Occipital lobe (tissue), 2 donors: ENCODE results near the gene MUC4. TPM values are rescaled to one million over a fixed set of nuclear protein-coding genes. Genes with fewer than 3 reads are reported as not detected.
"Not testable (repeated sequence)": the region's sequence is repeated elsewhere in the genome, so short reads cannot be mapped to it uniquely, and the experiment has no call there.

Source experiments
- DNase-seq: peaks from one replicate; lab custom pipeline; 2025; lab: John Stamatoyannopoulos, UW
- total RNA-seq: library from RNA; depleted of rRNA; stranded (reverse); fragments of >200 nt; gene quantifications from one replicate; pipeline ENCODE4 v1.2.3, GENCODE V29; 2014

MUC4 gene
- total RNA-seq, 1 donor from 2014 or later, result not detected

DNA sequence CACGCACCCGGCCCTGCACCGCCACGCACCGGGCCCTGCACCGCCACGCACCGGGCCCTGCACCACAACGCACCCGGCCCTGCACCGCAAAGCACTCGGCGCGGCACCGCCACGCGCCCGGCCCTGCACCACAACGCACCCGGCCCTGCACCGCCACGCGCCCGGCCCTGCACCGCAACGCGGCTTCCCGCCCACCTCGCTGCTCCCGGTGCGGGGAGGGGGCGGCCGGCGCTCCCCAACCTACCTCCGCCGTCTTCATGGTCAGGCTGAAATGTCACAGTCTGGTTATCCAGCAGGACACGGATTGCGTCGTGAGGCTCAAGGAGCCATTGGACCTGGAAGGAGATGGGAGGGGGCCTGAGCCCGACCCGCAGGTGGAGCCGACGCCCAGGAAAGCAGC is 49.1 kb downstream of the MUC4 start:
- DNase-seq, result no peak

DNA sequence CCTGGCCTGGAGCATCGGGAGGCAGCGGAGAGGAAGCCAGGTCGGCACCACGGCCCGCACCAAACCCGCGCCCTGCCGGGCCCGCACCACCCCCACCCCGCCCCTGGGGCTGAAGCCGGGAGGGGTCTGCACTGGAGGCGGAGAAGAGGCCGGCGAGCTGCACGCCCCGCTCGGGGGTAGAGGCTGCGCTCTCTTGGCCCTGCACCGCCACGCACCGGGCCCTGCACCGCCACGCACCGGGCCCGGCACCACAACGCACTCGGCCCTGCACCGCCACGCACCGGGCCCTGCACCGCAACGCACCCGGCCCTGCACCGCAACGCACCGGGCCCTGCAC is 49.5 kb downstream of the MUC4 start:
- DNase-seq, result no peak

DNA sequence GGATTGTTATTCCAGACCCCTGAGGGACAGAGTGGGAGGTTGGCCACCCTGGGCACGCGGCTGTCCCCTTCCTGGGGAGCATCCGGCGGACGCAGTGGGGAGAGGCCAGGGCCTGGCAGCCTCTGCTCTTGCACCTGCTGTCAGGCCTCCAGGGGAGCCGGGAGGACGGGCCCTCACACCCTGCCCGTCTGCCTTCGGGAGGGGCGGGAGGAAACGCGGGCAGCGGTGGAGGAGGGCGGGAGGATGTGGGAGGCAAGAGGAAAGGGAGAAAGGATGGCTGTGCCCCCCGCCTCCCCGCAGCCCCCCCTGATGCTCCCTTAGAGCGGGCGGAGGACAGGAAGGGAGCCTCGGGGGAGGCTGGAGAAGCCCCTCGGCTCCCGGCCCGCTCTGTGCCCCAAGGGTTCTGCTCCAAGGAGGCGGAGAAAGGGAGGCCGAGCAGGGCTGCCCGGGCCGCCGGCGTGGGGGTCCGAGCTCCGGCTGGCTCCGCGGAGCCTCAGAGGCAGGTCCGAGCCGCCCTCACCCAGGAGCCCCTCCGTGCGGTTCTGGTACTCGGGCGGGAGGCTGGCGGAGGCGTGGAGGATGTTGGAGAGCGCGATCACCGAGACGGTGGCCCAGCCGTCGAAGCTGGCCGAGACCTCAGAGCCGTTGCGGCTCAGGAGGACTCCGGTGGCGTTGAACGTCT is 50.0 kb downstream of the MUC4 start:
- DNase-seq, result no peak

DNA sequence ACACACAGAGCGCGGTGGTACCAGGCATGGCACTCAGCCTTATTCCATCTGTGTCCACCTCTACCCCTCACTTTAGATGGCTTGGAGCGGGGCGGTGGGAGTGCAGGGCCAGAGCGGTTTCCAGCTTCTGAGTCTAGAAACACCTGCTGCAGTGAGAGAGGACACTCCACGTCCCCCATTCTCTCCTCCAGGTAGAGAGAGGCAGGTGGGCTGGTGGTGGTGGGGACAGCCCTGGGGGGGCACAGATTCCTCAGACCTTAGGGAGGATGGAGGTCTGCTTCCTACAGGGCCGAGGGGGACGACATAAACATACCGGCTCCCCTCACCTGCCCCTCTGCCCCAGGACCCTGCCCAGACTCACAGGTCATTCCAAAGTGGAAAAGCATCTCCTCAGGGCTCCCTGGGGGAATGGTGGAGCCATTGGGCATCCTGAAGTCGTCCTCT is 50.6 kb downstream of the MUC4 start:
- DNase-seq, result no peak

DNA sequence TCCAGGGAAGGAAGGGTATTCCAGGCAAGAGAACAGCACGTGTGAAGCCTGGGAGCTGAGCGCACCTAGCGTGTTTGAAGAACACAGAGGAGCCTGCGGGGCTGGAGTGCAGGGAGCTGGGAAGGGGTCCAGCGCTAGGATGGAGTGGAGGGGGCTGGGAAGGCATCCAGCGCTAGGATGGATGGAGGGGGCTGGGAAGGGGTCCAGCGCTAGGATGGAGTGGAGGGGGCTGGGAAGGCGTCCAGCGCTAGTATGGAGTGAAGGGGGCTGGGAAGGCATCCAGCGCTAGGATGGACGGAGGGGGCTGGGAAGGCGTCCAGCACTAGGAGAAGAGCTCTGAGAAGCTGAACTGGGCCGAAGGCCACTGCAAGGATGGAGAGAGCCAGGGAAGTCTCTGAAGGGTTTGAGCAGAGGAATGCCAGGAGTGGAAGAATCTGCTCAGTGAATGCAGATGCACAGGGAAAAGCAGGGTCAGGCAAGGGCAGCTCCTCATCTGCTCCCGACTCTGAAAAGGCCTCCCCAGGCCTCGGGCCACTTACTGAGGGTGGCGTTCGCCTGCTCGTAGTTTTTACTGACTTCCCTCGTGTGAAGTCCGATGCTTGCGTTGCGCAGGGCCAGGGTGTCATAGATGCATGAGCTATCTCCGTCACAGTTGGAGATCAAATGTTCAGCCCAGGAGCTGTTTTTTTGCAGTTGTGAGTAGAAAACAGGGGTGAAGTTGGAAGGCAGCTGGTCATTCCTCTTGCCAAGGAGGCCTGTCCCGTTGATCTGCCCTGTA is 51.2 kb downstream of the MUC4 start:
- no peak for DNase-seq

DNA sequence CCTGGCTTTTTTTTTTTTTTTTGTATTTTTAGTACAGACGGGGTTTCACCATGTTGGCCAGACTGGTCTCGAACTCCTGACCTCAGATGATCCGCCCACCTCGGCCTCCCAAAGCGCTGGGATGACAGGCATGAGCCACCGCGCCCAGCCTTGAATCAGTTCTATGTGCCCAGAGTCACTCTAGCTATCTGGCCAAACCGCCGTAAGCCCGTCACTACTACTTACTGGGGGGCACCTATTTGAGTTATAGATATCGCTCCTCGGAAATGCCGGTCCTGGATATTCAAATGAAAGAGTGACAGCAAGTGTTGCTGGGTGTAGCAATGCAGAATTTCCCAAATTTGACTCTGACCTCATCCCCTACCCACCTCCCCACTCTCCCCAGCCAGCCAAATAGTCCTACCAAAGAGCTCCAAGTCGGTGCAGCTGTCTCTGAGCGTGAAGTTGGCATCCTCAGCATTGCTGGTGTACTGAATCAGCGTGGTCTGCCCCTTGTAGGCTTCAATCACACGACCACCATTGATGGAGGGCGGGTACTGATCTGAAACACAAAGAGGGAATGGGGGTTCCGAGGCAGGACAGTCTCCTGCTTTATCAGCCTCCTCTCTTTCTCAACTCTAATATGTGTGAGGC is 52.9 kb downstream of the MUC4 start:
- DNase-seq, result no peak

DNA sequence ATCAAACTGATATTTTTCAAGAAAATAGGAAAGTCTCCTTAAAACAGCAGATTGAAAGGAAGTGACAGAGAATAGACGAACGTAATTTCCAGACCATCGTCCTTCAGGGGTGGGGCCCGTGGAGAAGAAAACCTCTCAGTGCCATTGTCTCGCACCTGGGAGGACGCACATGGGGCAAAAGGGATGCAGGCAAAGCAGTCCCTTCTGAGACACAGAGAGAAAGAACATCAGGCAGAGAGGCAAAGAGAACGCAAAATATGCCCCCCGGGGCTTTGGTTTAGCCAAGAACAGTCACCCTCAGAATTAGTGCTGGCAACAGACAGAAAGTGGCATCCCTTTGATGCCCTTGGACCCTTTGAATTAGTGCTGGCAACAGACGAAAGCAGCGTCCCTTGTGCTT is 53.9 kb downstream of the MUC4 start:
- no peak for DNase-seq

DNA sequence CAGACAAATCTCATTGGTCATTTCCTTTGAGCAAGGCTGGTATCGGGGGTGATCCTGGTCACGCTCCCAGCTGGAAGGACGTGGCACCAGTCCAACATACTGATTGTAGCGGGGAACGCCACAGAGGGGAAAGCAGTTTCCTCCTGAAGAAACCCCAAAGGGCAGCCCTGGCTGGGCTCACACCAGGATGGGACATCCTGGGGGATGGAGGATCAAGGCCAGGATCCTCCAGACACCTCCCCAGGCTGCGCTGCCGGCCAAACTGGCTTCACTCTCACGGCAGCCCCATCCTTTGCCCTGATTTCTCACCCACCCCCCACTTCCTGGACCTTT is 54.3 kb downstream of the MUC4 start:
- DNase-seq, result no peak

DNA sequence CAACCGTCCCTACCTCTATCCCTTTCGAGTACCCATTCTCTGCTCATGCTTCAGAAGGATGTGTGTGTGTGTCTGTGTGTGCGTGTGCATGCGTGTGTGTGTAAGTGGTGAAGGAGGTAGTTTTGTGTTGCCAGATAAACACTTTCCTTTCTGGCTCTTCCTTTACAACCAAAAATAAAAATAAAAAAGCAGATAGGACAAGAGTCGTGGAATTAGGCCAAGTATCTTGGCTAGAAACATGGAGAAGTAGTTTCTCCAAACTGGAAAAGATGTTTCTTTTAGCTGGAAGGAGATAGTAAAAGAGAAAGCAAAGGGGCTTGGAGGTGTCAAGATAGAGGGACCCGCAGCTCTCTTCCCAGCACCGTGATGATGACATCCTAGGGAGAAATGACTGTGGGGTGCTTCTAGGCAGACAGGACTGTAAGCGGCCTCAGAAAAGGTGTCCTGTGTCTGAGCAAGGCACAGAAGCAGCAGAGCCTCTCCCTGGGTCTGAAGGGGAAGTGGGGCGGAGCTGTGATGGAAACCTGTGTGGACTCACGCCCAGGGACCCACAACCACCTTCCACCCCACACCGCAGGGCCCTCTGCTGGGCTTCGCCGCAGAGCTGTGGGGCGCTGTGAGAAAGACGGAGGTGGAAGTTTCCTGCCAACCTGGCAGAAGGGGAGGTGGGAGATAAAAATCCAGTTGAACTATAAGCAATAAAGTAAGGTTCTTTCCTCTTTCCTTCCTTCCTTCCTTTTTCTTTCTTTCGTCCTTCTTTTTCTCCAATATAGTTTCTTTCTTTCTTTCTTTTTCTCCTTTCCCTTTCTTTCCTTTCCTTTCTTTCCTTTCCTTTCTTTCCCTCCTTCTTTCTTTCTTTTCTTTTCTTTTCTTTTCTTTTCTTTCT is 55.7 kb downstream of the MUC4 start:
- no peak for DNase-seq

DNA sequence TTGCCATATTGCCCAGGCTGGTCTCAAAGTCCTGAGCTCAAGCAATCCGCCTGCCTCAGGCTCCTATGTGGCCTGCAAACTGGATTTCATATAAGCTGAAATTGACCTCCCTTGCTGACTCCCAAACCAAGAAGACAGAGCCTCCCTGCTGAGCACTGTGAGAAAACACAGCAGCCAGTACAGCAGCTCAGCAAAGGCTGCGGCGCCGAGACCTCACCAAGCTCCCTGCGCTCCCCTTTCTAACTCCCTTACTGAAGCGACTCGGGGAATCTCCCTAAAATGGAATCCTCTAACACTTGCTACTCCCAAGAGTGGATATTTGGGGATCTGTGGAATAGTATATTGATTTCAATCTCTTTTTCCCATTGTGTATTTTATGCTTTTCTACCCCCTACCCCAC is 56.3 kb downstream of the MUC4 start:
- no peak for DNase-seq

DNA sequence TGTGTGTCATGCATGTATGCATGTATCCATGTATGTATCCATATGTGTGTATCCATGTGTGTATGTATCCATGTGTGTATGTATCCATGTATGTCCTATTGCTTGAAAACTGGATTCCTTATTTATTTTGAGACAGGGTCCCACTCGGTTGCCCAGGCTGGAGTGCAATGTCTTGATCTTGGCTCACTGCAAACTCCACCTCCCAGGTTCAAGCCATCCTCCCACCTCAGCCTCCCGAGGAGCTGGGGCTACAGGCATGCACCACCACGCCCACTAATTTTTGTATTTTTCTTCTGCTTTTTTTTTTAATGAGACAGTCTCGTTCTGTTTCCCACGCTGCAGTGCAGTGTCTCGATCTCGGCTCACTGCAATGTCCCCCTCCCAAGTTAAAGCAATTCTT is 56.8 kb downstream of the MUC4 start:
- no peak for DNase-seq

DNA sequence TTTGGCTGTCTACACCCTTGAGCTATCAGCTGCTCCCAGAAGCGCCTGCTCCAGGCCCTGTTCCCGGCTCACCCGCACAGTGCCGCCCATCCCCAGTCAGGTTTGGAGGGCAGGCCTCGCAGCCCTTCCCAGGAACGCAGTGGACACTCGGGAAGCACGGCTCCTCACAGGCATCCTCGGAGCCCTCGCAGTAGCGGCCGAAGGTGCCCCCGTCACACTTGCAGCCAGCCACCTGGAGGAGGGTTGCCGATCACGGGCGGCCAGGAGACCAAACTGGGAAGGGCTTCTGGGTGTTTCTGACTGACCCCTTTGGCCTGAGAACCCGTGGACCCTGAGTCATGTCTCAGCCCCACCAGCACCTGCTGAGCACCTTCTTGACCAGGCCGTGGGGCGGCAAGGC is 57.6 kb downstream of the MUC4 start:
- no peak for DNase-seq

DNA sequence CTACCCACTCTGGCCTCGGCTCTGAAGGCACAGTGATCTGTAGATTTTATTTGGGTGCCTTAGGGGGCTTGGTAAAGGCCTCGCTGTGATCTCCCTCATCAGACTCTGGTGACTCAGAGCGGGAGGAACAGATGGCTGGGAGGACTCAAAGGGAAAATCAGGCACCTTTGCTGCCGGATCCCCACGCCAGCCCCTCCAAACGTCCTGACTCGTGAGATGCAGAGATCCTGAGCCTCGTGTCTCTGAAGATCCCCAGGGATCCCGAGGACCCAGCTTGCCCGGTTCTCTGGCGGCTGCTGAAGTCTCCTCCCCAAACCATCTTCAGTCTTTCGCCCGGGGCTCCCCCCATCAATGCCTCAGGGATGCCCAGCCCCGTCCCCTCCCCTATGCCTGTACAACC is 58.1 kb downstream of the MUC4 start:
- DNase-seq, result no peak

DNA sequence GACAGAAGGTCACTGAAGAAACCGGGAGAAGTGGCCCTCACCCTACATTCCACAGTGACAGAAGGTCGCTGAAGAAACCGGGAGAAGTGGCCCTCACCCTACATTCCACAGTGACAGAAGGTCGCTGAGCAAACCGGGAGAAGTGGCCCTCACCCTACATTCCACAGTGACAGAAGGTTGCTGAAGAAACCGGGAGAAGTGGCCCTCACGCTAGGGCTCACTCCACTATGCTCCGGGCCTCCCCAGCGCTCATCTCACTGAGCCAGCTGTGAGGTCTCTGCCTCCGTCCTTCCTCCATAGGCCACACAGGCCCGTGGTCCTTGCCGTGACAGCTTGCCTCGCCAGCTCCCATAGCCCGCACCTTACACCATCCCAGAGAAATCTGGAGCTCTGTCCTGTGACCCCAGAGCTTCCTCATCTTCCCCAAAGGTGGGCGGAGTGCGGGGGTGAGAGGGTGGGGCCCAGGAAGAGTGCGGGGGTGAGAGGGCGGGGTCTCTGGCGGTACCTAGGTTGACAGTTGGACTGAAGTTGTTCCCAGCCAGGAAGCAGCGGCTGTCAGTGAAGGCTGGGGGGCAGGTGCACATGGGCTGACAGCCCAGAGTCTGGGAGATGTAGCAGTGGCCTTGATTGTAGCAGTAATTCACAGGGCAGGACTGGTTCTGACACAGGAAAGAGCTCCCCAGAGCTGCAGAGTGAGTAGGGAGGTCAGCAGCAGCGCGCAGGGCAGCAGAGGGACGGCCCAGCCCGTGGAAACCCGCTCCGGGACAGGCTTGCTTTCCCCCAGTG is 59.0 kb downstream of the MUC4 start:
- DNase-seq, result no peak

DNA sequence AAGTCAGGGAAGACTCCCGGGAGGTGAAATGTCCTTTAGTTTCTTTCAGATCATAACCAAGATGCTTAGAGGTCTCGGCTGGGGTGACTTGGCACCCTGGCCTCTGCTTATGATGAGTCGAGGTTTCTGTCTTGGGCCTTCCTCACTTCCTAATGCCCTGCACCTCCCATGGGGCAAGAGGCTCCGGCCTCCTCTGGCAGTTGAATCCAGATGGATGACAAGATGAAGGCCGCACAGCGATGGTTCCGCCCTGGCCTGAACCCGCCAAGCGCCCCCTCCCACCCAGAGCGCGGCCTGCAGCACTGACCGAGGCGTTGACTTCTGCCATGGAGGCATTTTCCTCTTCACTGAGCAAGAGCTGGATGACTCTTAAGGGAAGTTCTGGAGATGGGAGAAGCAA is 59.7 kb downstream of the MUC4 start:
- no peak for DNase-seq

DNA sequence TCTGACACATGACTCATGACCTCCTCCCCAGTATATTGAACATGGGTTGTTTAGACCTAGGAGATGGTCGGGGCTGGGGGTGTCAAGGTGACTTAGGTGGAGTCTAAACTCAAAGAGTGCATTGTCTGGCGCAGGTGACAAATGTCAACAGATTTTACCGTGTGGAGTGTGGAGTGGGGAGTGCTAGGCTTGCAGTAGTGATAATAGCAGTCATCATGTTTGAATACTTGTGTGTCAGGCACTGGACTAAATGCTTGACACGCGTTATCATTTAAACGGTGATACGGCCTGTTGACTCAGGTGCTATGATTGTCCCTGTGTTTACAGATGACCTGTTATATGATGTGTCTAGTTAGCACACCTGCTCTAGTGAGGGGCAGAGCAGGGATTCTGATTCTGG is 60.2 kb downstream of the MUC4 start:
- DNase-seq, result no peak

DNA sequence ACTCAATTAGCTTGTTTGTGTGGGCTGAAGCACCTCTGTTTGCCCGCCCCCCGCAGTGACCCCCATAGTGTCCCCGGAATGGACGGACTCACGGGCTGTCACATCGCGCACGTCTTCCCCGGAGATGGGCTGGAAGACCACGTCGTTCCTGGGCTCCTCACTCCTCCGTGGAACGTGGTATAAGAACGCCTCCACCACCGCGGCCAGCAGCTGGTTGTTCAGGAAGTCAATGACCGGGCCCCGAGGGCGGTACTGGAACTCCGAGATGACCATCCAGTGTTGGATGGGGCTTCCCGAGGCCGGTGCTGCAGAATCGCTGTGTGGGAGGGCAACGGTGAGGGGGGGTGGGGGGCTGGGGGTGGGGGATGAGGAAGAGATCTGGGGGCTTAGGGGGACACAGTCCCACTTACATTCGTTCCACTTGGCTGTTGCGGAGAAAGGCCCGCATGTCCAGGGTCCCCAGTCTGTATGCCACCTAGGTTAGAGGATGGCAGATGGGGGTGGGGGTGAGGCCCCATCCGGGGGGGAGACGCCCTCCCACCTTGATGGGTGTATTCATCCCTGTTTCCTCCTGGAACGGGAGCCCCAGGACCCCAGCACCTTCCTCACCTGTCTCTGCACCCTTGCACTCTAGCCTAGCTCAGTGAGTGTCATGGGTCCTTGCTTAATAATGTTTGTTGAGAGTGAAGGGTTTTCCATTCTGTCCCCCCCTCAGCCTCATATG is 60.8 kb downstream of the MUC4 start:
- DNase-seq, result no peak

DNA sequence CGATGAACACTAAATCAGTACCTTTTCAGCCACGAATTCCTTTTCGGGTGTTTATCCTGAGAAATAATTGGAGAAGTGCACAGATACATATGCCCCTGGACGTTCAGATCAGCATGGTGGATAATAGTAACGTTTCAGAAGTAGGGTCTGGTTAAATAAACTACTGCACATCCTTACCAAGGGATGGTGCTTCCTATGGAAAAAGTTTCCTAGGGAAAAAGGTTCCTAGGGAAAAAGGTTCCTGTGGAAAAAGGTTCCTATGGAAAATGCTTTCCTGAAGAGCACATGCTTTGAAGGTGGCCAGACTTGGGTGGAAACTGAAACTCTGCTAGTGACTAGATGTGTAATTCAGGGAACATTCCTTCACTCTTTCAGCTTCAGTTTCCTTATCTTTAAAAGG is 62.6 kb downstream of the MUC4 start:
- not testable (repeated sequence) for DNase-seq

DNA sequence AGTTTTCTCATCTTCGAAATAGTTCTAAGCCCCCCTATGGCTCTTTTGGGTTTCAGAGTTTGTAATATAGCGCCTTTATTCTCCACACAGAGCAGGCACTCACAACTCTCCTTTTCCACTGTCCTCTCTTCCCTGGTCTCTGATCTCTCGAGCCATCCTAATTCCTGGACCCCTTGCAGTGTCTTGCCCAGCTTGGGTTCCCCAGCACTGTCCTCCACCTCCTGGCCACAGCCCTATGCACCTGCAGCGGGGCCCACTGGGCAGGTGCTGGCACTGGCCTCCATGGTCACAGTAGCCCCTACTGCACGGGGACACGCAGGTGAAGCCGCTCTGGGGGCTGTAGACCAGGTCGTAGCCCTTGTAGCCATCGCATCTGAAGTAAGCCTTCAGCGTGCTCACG is 63.1 kb downstream of the MUC4 start:
- no peak for DNase-seq

DNA sequence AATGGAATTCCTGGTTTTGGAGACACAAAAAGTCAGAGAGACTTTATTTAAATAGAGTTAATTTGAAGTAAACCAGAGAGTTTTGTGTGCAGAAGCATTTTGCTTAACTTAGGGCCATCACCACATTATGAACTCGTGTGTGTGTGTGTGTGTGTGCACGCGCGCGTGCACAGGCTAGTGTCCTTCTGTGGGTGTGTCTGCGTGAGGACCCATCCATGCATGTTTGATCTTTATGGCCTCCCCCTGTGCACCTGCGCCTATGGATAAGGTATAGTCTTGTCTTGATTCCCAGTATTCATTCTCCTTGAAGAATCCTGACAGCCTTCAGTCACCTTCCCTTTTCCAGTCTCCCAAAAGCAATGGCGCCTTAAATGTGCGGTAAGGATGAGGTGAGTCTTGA is 65.0 kb downstream of the MUC4 start:
- no peak for DNase-seq

DNA sequence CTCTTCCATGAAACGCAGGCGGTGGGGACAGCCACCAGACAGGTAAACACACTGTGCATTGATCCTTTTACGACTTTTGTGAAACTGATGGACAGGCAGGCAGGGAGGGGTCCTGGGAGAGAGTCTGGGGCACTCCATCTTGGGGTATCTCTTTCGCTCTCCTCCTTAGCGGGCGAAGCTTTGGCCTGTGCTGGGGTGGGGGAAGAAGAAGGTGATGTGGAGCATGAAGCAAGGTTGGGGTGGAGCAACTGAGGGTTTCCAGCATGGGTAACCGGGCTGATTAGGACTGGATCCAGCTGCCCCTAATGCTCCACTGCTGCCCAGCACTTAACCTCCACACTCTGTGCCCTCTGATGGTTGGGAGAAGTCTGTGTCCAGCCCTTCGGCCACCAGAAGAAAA is 65.4 kb downstream of the MUC4 start:
- DNase-seq, result no peak
